PFSK-1 (cell line): ENCODE measurements around the gene B9D2.

Experiments
- FOXP2 ChIP-seq: optimal IDR thresholded peaks from 2 replicates; pipeline ENCODE3; 2011; ENCODE audit warnings: borderline replicate concordance, control low read depth, inconsistent platforms; ENCODE audit not compliant: insufficient read depth; ENCODE audit errors: extremely low read length, extremely low read depth
- POLR2AphosphoS5 ChIP-seq: IDR thresholded peaks from 2 replicates; pipeline ENCODE4 v1.6.1; 2012; ENCODE audit warnings: low read depth, mild to moderate bottlenecking, control low read depth, low read length, moderate library complexity
- REST ChIP-seq, 2 experiments: IDR thresholded peaks; 2 replicates each; pipeline versions ENCODE4 v1.6.1 to v1.8.0; 2011 to 2012; ENCODE audit warnings: low read depth in 2 of 2, low read length in 2 of 2, control low read depth in 1 of 2, inconsistent platforms in 1 of 2, mild to moderate bottlenecking in 1 of 2, moderate library complexity in 1 of 2; ENCODE audit not compliant: insufficient read depth in 1 of 2
- SIN3A ChIP-seq: IDR thresholded peaks from 2 replicates; pipeline ENCODE4 v1.6.1; 2012; ENCODE audit warnings: mild to moderate bottlenecking, low read length, moderate library complexity, borderline replicate concordance; ENCODE audit not compliant: insufficient read depth
- TAF1 ChIP-seq: IDR thresholded peaks from 2 replicates; pipeline ENCODE4 v1.6.1; 2012; ENCODE audit warnings: low read length, control low read depth, borderline replicate concordance; ENCODE audit not compliant: insufficient read depth

B9D2 gene

GRCh38 chr19:41356984-41357739 is 6.8 kb downstream of the B9D2 start:
- TF ChIP-seq REST (IDR thresholded peaks at IDR 0.05; ENCODE audit: insufficient read depth in 1 of 2, low read depth in 2 of 2, low read length in 2 of 2) (no peak), TAF1 (no peak), FOXP2 (no peak), SIN3A (no peak), POLR2AphosphoS5 (no peak)

DNA sequence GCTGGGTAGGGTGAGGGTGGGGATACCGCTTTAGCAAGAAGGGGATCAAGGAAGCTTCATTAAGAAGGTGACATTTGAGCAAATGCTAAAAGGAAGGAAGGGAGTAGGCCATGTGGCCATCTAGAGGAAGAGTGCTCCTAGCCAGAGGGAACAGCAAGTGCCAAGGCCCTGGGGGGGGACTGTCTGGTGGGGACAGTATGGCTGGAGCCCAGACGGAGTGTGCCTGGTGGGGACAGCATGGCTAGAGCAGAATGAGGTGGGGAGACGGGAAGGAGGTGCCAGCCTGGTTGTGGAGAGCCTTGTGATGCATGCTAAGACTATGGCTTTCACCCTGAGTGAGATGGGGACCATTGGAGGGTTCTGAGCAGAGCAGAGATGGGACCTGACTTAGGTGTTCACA is 8.1 kb downstream of the B9D2 start:
- no peak for TF ChIP-seq POLR2AphosphoS5
- no peak for TF ChIP-seq REST (IDR thresholded peaks at IDR 0.05; ENCODE audit: insufficient read depth in 1 of 2, low read depth in 2 of 2, low read length in 2 of 2)
- TF ChIP-seq FOXP2 = no peak
- TF ChIP-seq SIN3A = no peak
- TF ChIP-seq TAF1 = no peak

- no peak for TF ChIP-seq FOXP2
- no peak for TF ChIP-seq TAF1
- no peak for TF ChIP-seq REST (IDR thresholded peaks at IDR 0.05; ENCODE audit: insufficient read depth in 1 of 2, low read depth in 2 of 2, low read length in 2 of 2)
- TF ChIP-seq POLR2AphosphoS5 = no peak
- no peak for TF ChIP-seq SIN3A
These were observed 8.9 kb downstream of the B9D2 start for GRCh38 chr19:41355035-41355434.

DNA sequence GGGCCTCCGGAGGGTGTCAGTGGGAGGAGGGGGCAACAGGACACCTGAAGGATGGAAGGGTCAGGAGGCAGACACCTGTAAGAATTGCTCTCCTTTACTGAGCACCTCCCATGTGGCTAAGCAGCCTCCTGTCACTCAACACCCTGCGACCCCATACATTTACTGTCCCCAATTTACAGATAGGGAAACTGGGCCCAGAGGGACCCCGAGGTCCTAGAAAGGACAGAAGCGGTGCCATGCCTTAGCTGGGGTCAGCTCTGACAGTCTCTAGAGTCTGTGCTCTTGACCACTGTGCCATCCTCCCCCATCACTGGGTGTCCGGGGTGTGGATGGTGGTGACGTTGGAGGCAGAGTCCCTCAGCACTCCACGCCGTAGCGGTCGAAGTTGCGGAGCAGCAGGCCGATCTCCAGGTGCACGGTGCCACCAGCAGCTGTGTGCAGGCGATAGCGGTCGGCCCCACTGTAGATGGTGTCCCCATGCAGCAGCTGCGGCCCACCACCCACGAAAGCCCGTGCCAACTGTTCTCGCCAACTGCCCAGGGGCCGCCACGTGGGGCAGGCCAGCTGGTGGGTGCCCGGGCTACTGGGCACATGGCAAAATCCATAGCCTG is 9.5 kb downstream of the B9D2 start:
- TF ChIP-seq TAF1 = no peak
- no peak for TF ChIP-seq SIN3A
- no peak for TF ChIP-seq FOXP2
- no peak for TF ChIP-seq REST (IDR thresholded peaks at IDR 0.05; ENCODE audit: insufficient read depth in 1 of 2, low read depth in 2 of 2, low read length in 2 of 2)
- no peak for TF ChIP-seq POLR2AphosphoS5
